C1 segment of cervical spinal cord (tissue), 14 donors: ENCODE data around the gene CGREF1.

Experiments
- DNase-seq, 14 donors: peaks; one replicate each; lab custom pipeline; 2025; lab: John Stamatoyannopoulos, UW

CGREF1 gene

GRCh38 chr2:27074738-27075565 lies 44.0 kb downstream of the CGREF1 start:
- peak in 1 of 14 donors; percentile 33 for DNase-seq

- no peak for DNase-seq
Observed at GRCh38 chr2:27073782-27074181, 45.1 kb downstream of the CGREF1 start.

GRCh38 chr2:27072920-27073319 lies 46.0 kb downstream of the CGREF1 start:
- no peak for DNase-seq

- peak in 9 of 14 donors; percentile 25 to 61 (median 49) for DNase-seq
Observed at GRCh38 chr2:27071990-27072830, 46.7 kb downstream of the CGREF1 start.

- peak; percentile 38 to 96 (median 90) for DNase-seq
Observed at GRCh38 chr2:27071277-27071989, 47.5 kb downstream of the CGREF1 start, which contains the start of gene OST4. TSS of gene OST4 (minus strand) at chr2:27071654.

GRCh38 chr2:27070653-27071276 lies 48.2 kb downstream of the CGREF1 start:
- no peak for DNase-seq

GRCh38 chr2:27069961-27070618 lies 48.8 kb downstream of the CGREF1 start:
- no peak for DNase-seq

GRCh38 chr2:27069436-27069835 lies 49.5 kb downstream of the CGREF1 start:
- no peak for DNase-seq

GRCh38 chr2:27067385-27067784 lies 51.5 kb downstream of the CGREF1 start:
- no peak for DNase-seq

- no peak for DNase-seq
Observed at GRCh38 chr2:27065128-27065527, 53.8 kb downstream of the CGREF1 start.

- no peak for DNase-seq
Observed at GRCh38 chr2:27060323-27060722, 58.6 kb downstream of the CGREF1 start.

GRCh38 chr2:27059141-27059820 lies 59.6 kb downstream of the CGREF1 start:
- no peak for DNase-seq

- DNase-seq = no peak
Observed at GRCh38 chr2:27058210-27058609, 60.7 kb downstream of the CGREF1 start.

- no peak for DNase-seq
Observed at GRCh38 chr2:27057184-27057583, 61.7 kb downstream of the CGREF1 start.

GRCh38 chr2:27054721-27055120 lies 64.2 kb downstream of the CGREF1 start:
- DNase-seq = no peak

GRCh38 chr2:27053776-27054175 lies 65.2 kb downstream of the CGREF1 start:
- DNase-seq = no peak

GRCh38 chr2:27053321-27053720 lies 65.6 kb downstream of the CGREF1 start:
- no peak for DNase-seq

GRCh38 chr2:27051902-27052645 lies 66.9 kb downstream of the CGREF1 start:
- DNase-seq = peak in 4 of 14 donors; percentile 27 to 70 (median 50)
